IPS-15b (cell line): ENCODE data around the gene SHISA6.

Source experiments
- H3K27me3 ChIP-seq: one replicate; pipeline ENCODE4 v1.6.1; 2013; ENCODE audit warnings: low read length; ENCODE audit not compliant: control insufficient read depth, insufficient read depth
- H3K36me3 ChIP-seq: one replicate; pipeline ENCODE4 v1.6.1; 2013; ENCODE audit warnings: low read length; ENCODE audit not compliant: control insufficient read depth, insufficient read depth
- H3K4me1 ChIP-seq: one replicate; pipeline ENCODE4 v1.6.1; 2013; ENCODE audit warnings: mild to moderate bottlenecking, low read length; ENCODE audit not compliant: control insufficient read depth, insufficient read depth
- H3K4me3 ChIP-seq: one replicate; pipeline ENCODE4 v1.5.1; 2013; ENCODE audit warnings: low read depth, low read length
- H3K9ac ChIP-seq: one replicate; pipeline ENCODE4 v1.6.1; 2013; ENCODE audit warnings: low read depth, mild to moderate bottlenecking, low read length
- H3K9me3 ChIP-seq: one replicate; pipeline ENCODE4 v1.6.1; 2013; ENCODE audit warnings: mild to moderate bottlenecking, low read length; ENCODE audit not compliant: control insufficient read depth, insufficient read depth

The SHISA6 gene

GRCh38 chr17:11467639-11468038 lies 226.6 kb downstream of the SHISA6 start:
- no peak overlapping the region for H3K9ac ChIP-seq
- peaks cover 10% of the 10 kb centered on the region for H3K9me3 ChIP-seq
- H3K4me1 ChIP-seq, result no peaks in the 10 kb centered on the region
- no peak overlapping the region for H3K4me3 ChIP-seq
- H3K27me3 ChIP-seq, result no peaks in the 10 kb centered on the region
- no peaks in the 10 kb centered on the region for H3K36me3 ChIP-seq

GRCh38 chr17:11485336-11486100 lies 244.5 kb downstream of the SHISA6 start:
- Histone ChIP-seq H3K9ac (no peak overlapping the region), H3K9me3 (no peaks in the 10 kb centered on the region), H3K36me3 (no peaks in the 10 kb centered on the region), H3K4me1 (no peaks in the 10 kb centered on the region), H3K27me3 (no peaks in the 10 kb centered on the region), H3K4me3 (no peak overlapping the region)

DNA sequence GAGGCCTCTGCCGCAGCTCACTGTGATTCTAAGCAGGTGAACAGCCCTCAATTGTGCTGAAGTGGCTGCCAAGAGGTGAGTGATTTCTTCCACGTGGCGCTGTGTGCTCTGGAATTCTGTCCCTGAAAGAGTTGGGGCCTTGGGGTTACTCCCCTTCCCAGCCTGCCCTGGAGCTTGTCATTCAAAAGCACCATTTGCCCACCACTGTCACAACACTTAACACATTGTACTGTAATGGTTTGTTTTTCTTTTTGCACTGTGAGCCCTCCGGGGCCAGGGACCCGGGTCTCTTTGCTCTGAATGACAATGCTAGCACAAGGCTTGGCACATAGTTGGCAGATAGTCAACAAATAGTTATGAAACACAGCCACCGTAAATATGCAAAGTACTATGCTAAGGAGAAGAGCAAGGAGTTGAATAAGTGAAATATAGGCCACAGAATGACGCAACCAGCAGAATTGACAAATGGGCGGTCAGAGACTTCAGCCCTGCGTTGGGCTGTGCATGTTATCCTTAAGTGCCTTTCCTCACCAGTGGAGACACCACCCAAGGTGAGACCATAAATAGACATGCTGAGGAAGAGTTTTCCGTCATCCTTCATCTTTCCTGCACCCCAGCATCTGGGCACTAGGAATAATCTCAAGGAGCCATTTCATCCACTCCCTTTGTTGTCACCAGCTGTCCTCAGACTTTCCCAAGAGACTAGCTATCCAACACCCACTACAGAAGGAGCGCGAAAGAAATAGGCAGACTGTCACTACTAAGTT lies 245.3 kb downstream of the SHISA6 start:
- Histone ChIP-seq H3K4me3 (no peak overlapping the region), H3K9me3 (no peaks in the 10 kb centered on the region), H3K36me3 (no peaks in the 10 kb centered on the region), H3K27me3 (no peaks in the 10 kb centered on the region), H3K9ac (no peak overlapping the region), H3K4me1 (no peaks in the 10 kb centered on the region)

DNA sequence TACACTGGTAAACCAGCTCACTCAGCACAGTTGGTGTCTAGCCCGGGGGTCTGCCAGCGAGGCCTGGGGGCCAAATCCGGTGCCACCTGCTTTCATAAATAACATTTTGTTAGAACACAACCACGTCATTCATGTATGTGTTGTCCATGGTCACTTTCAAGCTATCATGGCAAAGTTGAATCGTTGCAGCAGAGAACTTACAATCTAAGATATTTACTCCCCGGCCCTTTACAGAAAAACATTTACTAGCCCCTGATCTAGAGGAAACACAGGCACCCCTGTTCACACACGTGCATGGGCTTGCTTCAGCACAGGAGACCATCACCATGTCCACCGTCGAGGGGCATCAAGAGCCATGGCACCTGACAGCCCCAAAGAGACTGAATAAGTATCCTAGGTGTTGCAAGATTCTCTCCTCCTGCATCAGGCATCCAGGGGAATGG lies 245.9 kb downstream of the SHISA6 start:
- H3K9ac ChIP-seq, result no peak overlapping the region
- no peaks in the 10 kb centered on the region for H3K27me3 ChIP-seq
- no peaks in the 10 kb centered on the region for H3K36me3 ChIP-seq
- H3K9me3 ChIP-seq, result no peaks in the 10 kb centered on the region
- no peak overlapping the region for H3K4me3 ChIP-seq
- H3K4me1 ChIP-seq, result no peaks in the 10 kb centered on the region

DNA sequence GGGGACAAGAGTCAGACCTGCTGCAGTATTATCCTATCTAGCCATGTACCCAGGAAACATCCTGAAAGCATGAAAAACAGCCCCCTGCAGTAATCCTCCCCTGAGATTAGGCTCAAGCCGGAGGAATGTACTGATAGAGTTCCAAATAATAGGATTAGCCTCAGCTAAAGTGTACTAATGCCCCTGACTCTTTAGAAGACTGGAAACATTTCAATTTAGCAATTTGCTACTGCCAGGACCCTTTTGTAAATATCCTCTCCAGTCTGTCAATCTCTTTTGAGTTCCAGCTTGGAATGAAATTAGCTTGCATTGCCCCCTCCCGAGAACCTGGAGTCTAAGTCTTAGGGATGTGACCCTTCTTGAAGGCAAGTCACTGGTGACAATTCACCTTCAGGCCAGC lies 246.5 kb downstream of the SHISA6 start:
- Histone ChIP-seq H3K4me1 (no peaks in the 10 kb centered on the region), H3K27me3 (peaks cover 3% of the 10 kb centered on the region), H3K9ac (no peak overlapping the region), H3K4me3 (no peak overlapping the region), H3K36me3 (no peaks in the 10 kb centered on the region), H3K9me3 (no peaks in the 10 kb centered on the region)

DNA sequence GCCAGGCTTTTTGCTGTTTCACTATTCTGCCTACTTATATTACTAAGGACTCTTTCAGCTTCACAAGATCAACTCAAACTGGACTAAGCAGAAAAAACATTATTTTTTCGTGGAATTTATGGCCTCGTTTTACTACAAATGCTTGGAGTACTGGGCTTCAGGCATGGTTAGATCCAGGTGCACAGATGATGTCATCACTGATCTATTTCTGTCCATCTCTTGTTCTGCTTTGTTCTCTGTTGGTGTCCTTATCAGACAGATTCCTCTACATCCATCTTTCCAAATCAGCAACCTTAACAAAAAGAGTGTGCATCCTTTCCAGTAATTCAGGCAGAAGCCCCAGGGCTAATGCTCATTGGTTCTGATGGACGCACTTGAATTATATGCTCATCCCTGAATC lies 247.4 kb downstream of the SHISA6 start:
- no peaks in the 10 kb centered on the region for H3K36me3 ChIP-seq
- no peaks in the 10 kb centered on the region for H3K4me1 ChIP-seq
- H3K27me3 ChIP-seq, result peaks cover 11% of the 10 kb centered on the region
- no peak overlapping the region for H3K9ac ChIP-seq
- no peaks in the 10 kb centered on the region for H3K9me3 ChIP-seq
- no peak overlapping the region for H3K4me3 ChIP-seq

DNA sequence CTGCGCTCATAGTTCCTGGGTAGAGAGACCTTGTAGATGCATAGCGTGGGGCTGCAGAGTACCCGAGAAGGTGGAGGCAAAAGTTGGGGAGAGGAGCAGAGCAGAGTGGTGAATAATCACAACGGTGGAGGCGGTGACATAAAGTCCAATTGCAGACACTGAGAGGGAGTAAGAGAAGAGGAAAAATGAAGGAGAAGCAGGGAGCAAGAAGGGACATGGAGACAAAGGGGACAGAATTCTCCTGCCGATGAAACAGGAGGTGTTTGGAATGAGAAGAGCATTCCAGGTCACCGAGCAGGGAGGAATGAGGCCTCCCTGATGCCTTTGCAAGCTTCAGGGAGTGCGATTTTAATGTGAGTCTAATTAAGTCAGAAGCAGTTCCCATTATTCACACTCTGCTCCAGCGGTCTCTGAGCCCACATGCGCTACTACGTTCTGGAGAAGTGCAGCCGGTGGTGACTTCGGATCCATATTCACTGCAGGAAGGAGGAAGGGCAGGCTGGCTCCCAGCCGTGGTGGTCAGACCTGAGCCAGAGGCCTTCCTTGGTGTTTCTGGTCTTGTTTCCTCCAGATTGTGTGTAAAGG lies 249.2 kb downstream of the SHISA6 start:
- Histone ChIP-seq H3K4me1 (peaks cover 8% of the 10 kb centered on the region), H3K9me3 (no peaks in the 10 kb centered on the region), H3K9ac (no peak overlapping the region), H3K4me3 (no peak overlapping the region), H3K27me3 (peaks cover 16% of the 10 kb centered on the region), H3K36me3 (no peaks in the 10 kb centered on the region)

- Histone ChIP-seq H3K36me3 (no peaks in the 10 kb centered on the region), H3K4me3 (no peak overlapping the region), H3K9me3 (no peaks in the 10 kb centered on the region), H3K4me1 (peaks cover 8% of the 10 kb centered on the region), H3K9ac (no peak overlapping the region), H3K27me3 (peaks cover 23% of the 10 kb centered on the region)
Observed at GRCh38 chr17:11492511-11492910, 251.5 kb downstream of the SHISA6 start.

DNA sequence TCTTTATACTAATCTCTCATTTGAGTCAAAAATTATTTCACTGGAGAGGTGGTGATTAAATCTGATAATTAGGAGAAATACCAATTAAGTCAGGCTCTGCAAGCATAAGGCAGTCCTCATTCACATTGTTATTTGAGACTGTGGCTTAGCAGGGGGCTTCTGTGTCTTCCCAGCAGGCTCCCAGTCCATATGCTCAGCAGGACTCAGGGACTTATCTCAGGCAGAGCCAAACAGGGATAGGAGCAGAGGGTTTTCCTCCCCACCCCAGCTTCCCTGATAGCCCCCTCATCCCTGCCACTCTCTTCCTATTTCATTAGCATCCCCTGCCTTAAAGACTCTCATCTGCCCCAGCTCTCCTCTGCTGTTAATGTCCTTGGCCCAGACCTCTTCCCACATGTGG lies 252.9 kb downstream of the SHISA6 start:
- Histone ChIP-seq H3K27me3 (peaks cover 23% of the 10 kb centered on the region), H3K36me3 (no peaks in the 10 kb centered on the region), H3K4me1 (peaks cover 8% of the 10 kb centered on the region), H3K9ac (no peak overlapping the region), H3K9me3 (no peaks in the 10 kb centered on the region), H3K4me3 (no peak overlapping the region)

- Histone ChIP-seq H3K4me3 (no peak overlapping the region), H3K4me1 (peaks cover 8% of the 10 kb centered on the region), H3K27me3 (peaks cover 23% of the 10 kb centered on the region), H3K36me3 (no peaks in the 10 kb centered on the region), H3K9ac (no peak overlapping the region), H3K9me3 (no peaks in the 10 kb centered on the region)
Observed at GRCh38 chr17:11495613-11496012, 254.6 kb downstream of the SHISA6 start.

DNA sequence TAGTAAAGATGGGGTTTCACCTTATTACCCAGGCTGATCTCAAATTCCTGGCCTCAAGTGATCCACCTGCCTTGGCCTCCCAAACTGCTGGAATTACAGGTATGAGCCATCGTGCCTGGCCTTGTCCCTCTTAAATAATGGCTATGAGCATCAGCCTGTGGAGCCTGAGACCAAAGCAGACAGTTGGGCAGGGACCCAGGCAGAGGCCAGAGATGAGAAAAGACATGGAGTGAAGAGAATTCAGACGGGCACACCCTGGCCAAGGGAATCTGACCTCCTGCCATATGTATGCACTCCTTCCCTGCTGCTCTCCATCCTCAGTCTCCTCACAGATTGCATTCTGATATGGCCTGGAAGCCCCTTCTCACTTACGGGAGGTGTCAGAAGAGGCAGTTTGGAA lies 258.9 kb downstream of the SHISA6 start:
- H3K9ac ChIP-seq, result no peak overlapping the region
- H3K4me1 ChIP-seq, result peaks cover 2% of the 10 kb centered on the region
- H3K4me3 ChIP-seq, result no peak overlapping the region
- H3K36me3 ChIP-seq, result no peaks in the 10 kb centered on the region
- H3K27me3 ChIP-seq, result peaks cover 9% of the 10 kb centered on the region
- H3K9me3 ChIP-seq, result no peaks in the 10 kb centered on the region
